Right lobe of liver (tissue), 4 donors: Measurements from ENCODE around the gene SSC4D.

ENCODE experiments used
- CTCF ChIP-seq, 4 donors: fragments of 200-600 bp in 3 of 4; fragments of 450-650 bp in 1 of 4; IDR thresholded peaks; one replicate each; pipeline versions ENCODE4 v1.5.1 to v1.8.0; 2016 to 2022; ENCODE audit warnings: antibody characterized with exemption in 4 of 4, mild to moderate bottlenecking in 2 of 4
- POLR2A ChIP-seq: fragments of 450-650 bp; IDR thresholded peaks from one replicate; pipeline ENCODE4 v1.6.1; 2017; ENCODE audit warnings: antibody characterized with exemption, mild to moderate bottlenecking
- donor health status: DM: no; HTN: no; CAD: no.
- donor health status: DM: no; HTN: no; CAD: no.
- donor health status: DM: no; HTN: yes; CAD: no.

GRCh38 chr7:76349313-76349885 lies 60.1 kb downstream of the SSC4D start:
- TF ChIP-seq CTCF (IDR thresholded peaks at IDR 0.05), result no peak
- no peak for TF ChIP-seq POLR2A
